ENCODE results near the gene LIPC.

LIPC gene

GRCh38 chr15:58459045-58459444, 27.3 kb downstream of the LIPC start:
- Histone ChIP-seq H3K9me3 (no peaks in the 10 kb centered on the region), H3K4me2 (peak overlapping the region; percentile 89), H3K4me1 (peaks cover 97% of the 10 kb centered on the region), H3K4me3 (no peak overlapping the region), H4K20me1 (no peaks in the 10 kb centered on the region), H3K27ac (peak overlapping the region; percentile 73), H3K27me3 (no peaks in the 10 kb centered on the region), H3K9ac (no peak overlapping the region; the same call in 1 of the 2 replicates), H3K36me3 (no peaks in the 10 kb centered on the region)
- TF ChIP-seq Cebpa-rat (IDR thresholded peaks at IDR 0.05), result no peak

GRCh38 chr15:58459560-58459959, 27.8 kb downstream of the LIPC start:
- H3K4me3 ChIP-seq, result no peak overlapping the region
- peaks cover 97% of the 10 kb centered on the region for H3K4me1 ChIP-seq
- H3K4me2 ChIP-seq, result peak overlapping the region; percentile 89
- no peaks in the 10 kb centered on the region for H3K36me3 ChIP-seq
- H4K20me1 ChIP-seq, result no peaks in the 10 kb centered on the region
- no peaks in the 10 kb centered on the region for H3K27me3 ChIP-seq
- peak overlapping the region; percentile 73 for H3K27ac ChIP-seq
- no peaks in the 10 kb centered on the region for H3K9me3 ChIP-seq
- peak overlapping the region; percentile 30; the same call in 1 of the 2 replicates for H3K9ac ChIP-seq
- TF ChIP-seq Cebpa-rat (IDR thresholded peaks at IDR 0.05), result no peak

GRCh38 chr15:58460116-58460790, 28.5 kb downstream of the LIPC start:
- H3K9ac ChIP-seq, result peak overlapping the region; percentile 30; the same call in 1 of the 2 replicates
- no peaks in the 10 kb centered on the region for H3K36me3 ChIP-seq
- H3K4me1 ChIP-seq, result peaks cover 97% of the 10 kb centered on the region
- H3K27ac ChIP-seq, result peak overlapping the region; percentile 73
- H4K20me1 ChIP-seq, result no peaks in the 10 kb centered on the region
- peak overlapping the region; percentile 89 for H3K4me2 ChIP-seq
- TF ChIP-seq Cebpa-rat (IDR thresholded peaks at IDR 0.05), result no peak
- no peaks in the 10 kb centered on the region for H3K9me3 ChIP-seq
- peak overlapping the region; percentile 18; the same call in 1 of the 2 replicates for H3K4me3 ChIP-seq
- no peaks in the 10 kb centered on the region for H3K27me3 ChIP-seq

- H3K36me3 ChIP-seq, result no peaks in the 10 kb centered on the region
- peak overlapping the region; percentile 73 for H3K27ac ChIP-seq
- no peaks in the 10 kb centered on the region for H3K27me3 ChIP-seq
- H4K20me1 ChIP-seq, result no peaks in the 10 kb centered on the region
- no peak overlapping the region; the same call in 1 of the 2 replicates for H3K4me3 ChIP-seq
- H3K9ac ChIP-seq, result no peak overlapping the region; the same call in 1 of the 2 replicates
- H3K4me2 ChIP-seq, result peak overlapping the region; percentile 89
- TF ChIP-seq Cebpa-rat (IDR thresholded peaks at IDR 0.05), result no peak
- H3K9me3 ChIP-seq, result no peaks in the 10 kb centered on the region
- H3K4me1 ChIP-seq, result peaks cover 97% of the 10 kb centered on the region
Measured at GRCh38 chr15:58460872-58461271, 29.1 kb downstream of the LIPC start.

- no peak overlapping the region for H3K4me3 ChIP-seq
- H3K9me3 ChIP-seq, result no peaks in the 10 kb centered on the region
- H3K27ac ChIP-seq, result peak overlapping the region; percentile 49
- peaks cover 99% of the 10 kb centered on the region for H3K4me1 ChIP-seq
- no peaks in the 10 kb centered on the region for H3K27me3 ChIP-seq
- H3K4me2 ChIP-seq, result peak overlapping the region; percentile 59
- no peak overlapping the region for H3K9ac ChIP-seq
- H4K20me1 ChIP-seq, result no peaks in the 10 kb centered on the region
- no peaks in the 10 kb centered on the region for H3K36me3 ChIP-seq
- no peak for TF ChIP-seq Cebpa-rat (IDR thresholded peaks at IDR 0.05)
Measured at GRCh38 chr15:58462547-58462946, 30.8 kb downstream of the LIPC start.

GRCh38 chr15:58462973-58463663, 31.3 kb downstream of the LIPC start:
- no peak for TF ChIP-seq Cebpa-rat (IDR thresholded peaks at IDR 0.05)
- no peak overlapping the region for H3K9ac ChIP-seq
- H3K4me2 ChIP-seq, result peak overlapping the region; percentile 59
- peaks cover 99% of the 10 kb centered on the region for H3K4me1 ChIP-seq
- H3K4me3 ChIP-seq, result no peak overlapping the region
- no peaks in the 10 kb centered on the region for H4K20me1 ChIP-seq
- no peaks in the 10 kb centered on the region for H3K9me3 ChIP-seq
- H3K27me3 ChIP-seq, result no peaks in the 10 kb centered on the region
- peak overlapping the region; percentile 49 for H3K27ac ChIP-seq
- H3K36me3 ChIP-seq, result no peaks in the 10 kb centered on the region

- H3K36me3 ChIP-seq, result no peaks in the 10 kb centered on the region
- no peak for TF ChIP-seq Cebpa-rat (IDR thresholded peaks at IDR 0.05)
- H3K4me2 ChIP-seq, result peak overlapping the region; percentile 59
- H3K27me3 ChIP-seq, result no peaks in the 10 kb centered on the region
- no peak overlapping the region for H3K27ac ChIP-seq
- no peaks in the 10 kb centered on the region for H3K9me3 ChIP-seq
- H4K20me1 ChIP-seq, result no peaks in the 10 kb centered on the region
- no peak overlapping the region for H3K4me3 ChIP-seq
- peaks cover 99% of the 10 kb centered on the region for H3K4me1 ChIP-seq
- no peak overlapping the region for H3K9ac ChIP-seq
Measured at GRCh38 chr15:58463815-58464650, 32.2 kb downstream of the LIPC start.

GRCh38 chr15:58465070-58465469, 33.3 kb downstream of the LIPC start:
- Histone ChIP-seq H3K4me3 (no peak overlapping the region), H3K9ac (no peak overlapping the region), H3K36me3 (no peaks in the 10 kb centered on the region), H3K27ac (peak overlapping the region; percentile 36; the same call in 1 of the 2 replicates), H3K4me1 (peaks cover 99% of the 10 kb centered on the region), H3K9me3 (no peaks in the 10 kb centered on the region), H3K27me3 (no peaks in the 10 kb centered on the region), H3K4me2 (peak overlapping the region; percentile 59), H4K20me1 (no peaks in the 10 kb centered on the region)
- TF ChIP-seq Cebpa-rat (IDR thresholded peaks at IDR 0.05), result no peak

- Histone ChIP-seq H4K20me1 (no peaks in the 10 kb centered on the region), H3K4me3 (no peak overlapping the region), H3K27ac (peak overlapping the region; percentile 36; the same call in 1 of the 2 replicates), H3K36me3 (no peaks in the 10 kb centered on the region), H3K9ac (no peak overlapping the region), H3K27me3 (no peaks in the 10 kb centered on the region), H3K4me1 (peaks cover 99% of the 10 kb centered on the region), H3K4me2 (peak overlapping the region; percentile 71; the same call in 1 of the 2 replicates), H3K9me3 (no peaks in the 10 kb centered on the region)
- no peak for TF ChIP-seq Cebpa-rat (IDR thresholded peaks at IDR 0.05)
Measured at GRCh38 chr15:58465866-58466517, 34.2 kb downstream of the LIPC start.
